HG03442 (cell line): ENCODE results near the gene PARP6.

Experiments used
- ATAC-seq: cut with Tn5 transposase; IDR thresholded peaks from one replicate; pipeline ENCODE4 v1.9.1; 2021; ENCODE audit warnings: mild to moderate bottlenecking, moderate library complexity; ENCODE audit not compliant: unreplicated experiment

The PARP6 gene

GRCh38 chr15:72201391-72201921 lies 70.9 kb downstream of the PARP6 start:
- no peak for ATAC-seq

GRCh38 chr15:72200395-72201237 lies 71.7 kb downstream of the PARP6 start:
- ATAC-seq, result no peak

DNA sequence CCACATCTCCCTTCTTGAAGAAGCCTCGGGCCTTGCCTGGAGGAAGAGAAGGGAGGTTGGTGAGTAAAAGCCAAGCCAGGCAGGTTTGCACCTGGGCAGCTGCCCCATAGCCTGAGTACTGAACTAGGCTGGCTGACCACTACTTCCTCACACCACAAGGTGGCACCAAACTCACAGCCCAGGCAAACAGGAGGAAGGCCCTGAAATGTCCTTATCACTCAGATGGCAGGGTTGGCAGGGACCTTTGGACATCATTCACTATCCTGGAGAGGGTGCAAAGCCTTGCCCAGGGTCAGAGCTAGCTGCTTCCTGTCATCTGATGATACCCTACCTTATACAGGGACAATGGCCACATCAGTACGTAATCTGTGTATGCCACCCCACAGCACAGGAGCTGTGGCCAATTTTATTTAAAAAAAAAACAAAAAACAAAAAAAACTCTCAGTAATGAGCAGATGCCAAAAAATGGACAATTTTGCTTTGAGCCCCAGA lies 72.6 kb downstream of the PARP6 start:
- ATAC-seq, result no peak

DNA sequence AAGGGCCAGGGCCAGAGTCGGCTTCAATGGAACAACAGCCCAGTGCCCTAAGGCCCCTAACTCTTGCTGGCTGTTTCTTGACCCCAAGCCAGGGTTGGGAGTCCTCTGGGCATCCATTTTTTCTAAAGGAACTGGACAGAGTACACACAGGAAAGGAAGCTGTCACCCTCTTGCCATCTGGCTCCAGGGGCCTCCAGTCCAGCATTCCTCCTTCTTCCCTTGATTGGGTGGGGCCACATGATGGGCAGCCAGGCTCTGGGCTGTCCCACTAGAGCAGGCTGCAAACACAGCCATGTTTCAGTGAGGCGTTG lies 73.2 kb downstream of the PARP6 start:
- no peak for ATAC-seq

- no peak for ATAC-seq
These were observed 73.8 kb downstream of the PARP6 start for GRCh38 chr15:72198356-72199204.

- ATAC-seq, result no peak
These were observed 74.6 kb downstream of the PARP6 start, which contains the start of gene GRAMD2A for GRCh38 chr15:72197460-72198355. Gene GRAMD2A (minus strand): TSS chr15:72197787.

GRCh38 chr15:72197041-72197459 lies 75.3 kb downstream of the PARP6 start:
- no peak for ATAC-seq

DNA sequence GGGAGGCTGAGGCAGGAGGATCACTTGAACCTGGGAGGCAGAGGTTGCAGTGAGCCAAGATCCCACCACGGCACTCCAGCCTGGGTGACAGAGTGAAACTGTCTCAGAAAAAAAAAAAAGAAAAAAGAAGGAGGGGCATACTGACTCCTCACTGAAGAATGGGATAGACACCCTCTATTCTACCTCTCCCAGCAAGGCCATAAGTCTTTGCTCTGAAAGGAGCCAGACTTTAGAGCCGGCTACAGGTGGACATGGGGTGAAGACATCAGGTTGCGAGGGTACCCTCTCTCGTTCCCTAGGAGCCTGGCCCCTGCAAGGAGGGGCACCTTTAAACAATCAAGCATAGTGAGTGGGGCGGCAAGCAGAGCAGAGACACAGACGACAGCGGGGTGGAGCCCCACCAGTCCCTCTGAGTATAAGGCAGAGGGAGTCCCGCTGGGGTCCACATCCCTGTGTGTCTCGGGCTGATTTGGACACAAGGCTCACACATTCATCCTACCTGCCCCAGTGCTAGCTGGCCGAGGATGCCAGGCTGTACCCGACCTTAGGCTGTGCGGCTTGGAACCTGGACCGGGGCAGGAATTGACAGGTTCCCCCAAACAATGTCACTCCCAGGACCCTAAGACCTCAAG lies 75.8 kb downstream of the PARP6 start:
- no peak for ATAC-seq

- ATAC-seq, result no peak
These were observed 77.2 kb downstream of the PARP6 start for GRCh38 chr15:72195101-72195511.

- ATAC-seq, result no peak
These were observed 78.4 kb downstream of the PARP6 start for GRCh38 chr15:72193836-72194396.

- ATAC-seq, result no peak
These were observed 79.9 kb downstream of the PARP6 start for GRCh38 chr15:72192416-72192815.
